Ascending aorta (tissue), 2 donors: ENCODE results near the gene FIG4. TPM values are rescaled to one million over a fixed set of nuclear protein-coding genes. Genes with fewer than 3 reads are reported as not detected.
A peak's percentile ranks its signal among the peaks of the same experiment; 100 is the strongest.

Experiments used
- DNase-seq, 2 donors: peaks; one replicate each; pipeline ENCODE4 v3.0.0-alpha.2; 2019; ENCODE audit warnings: low spot score in 2 of 2
- H3K27ac ChIP-seq, 2 donors: fragments of 200-600 bp; sonication (generic); one replicate each; pipeline ENCODE4 v1.5.1; 2016 to 2017; ENCODE audit warnings: mild to moderate bottlenecking in 1 of 2
- H3K27me3 ChIP-seq: fragments of 200-600 bp; sonication (generic); one replicate; pipeline ENCODE4 v1.5.1; 2017
- H3K36me3 ChIP-seq, 2 donors: fragments of 200-600 bp; sonication (generic); one replicate each; pipeline ENCODE4 v1.5.1; 2016
- H3K4me1 ChIP-seq, 2 donors: fragments of 200-600 bp; sonication (generic); one replicate each; pipeline ENCODE4 v1.5.1; 2016 to 2017; ENCODE audit warnings: mild to moderate bottlenecking in 1 of 2
- H3K4me3 ChIP-seq, 2 donors: fragments of 200-600 bp; sonication (generic); one replicate each; pipeline ENCODE4 v1.5.1; 2016 to 2017; ENCODE audit warnings: mild to moderate bottlenecking in 1 of 2
- H3K9me3 ChIP-seq, 2 donors: fragments of 200-600 bp; sonication (generic); one replicate each; pipeline ENCODE4 v1.5.1; 2016
- CTCF ChIP-seq, 3 experiments: fragments of 200-600 bp in 2 of 3; fragments of 450-650 bp in 1 of 3; sonication (generic) in 2 of 3; IDR thresholded peaks; one replicate each; pipeline ENCODE4 v1.5.1; 2016 to 2019; ENCODE audit warnings: antibody characterized with exemption in 3 of 3, mild to moderate bottlenecking in 1 of 3, moderate library complexity in 1 of 3
- intact Hi-C: fragments of 100-400 bp; cut with DNase I; formaldehyde crosslinking; loops from one replicate; pipeline ENCODE4 v1.15.1; 2023
- total RNA-seq: library from RNA; depleted of rRNA; stranded (reverse); fragments of >200 nt; gene quantifications from one replicate; pipeline ENCODE4 v1.1.0, GENCODE V29; 2016

The FIG4 gene
- total RNA-seq, 1 donor from 2014 or later = 27.9 TPM

- intact Hi-C loops = no loop called here
These were observed 24.5 kb downstream of the FIG4 start for GRCh38 chr6:109715616-109716015.

DNA sequence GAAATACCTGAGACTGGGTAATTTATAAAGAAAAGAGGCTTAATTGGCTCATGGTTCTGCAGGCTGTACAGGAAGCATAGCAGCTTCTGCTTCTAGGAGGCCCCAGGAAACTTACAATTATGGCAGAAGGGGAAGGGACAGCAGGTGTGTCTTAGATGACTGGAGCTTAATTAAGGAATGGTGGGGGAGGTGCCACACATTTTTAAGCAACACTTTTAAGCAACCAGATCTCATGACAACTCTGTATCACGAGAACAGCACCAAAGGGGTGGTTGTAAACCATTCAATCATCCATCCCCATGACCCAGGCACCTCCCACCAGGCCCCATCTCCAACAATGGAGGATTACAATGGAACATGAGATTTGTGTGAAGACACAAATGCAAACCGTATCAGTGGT, 26.9 kb downstream of the FIG4 start:
- TF ChIP-seq CTCF (IDR thresholded peaks at IDR 0.05) = no peak
- DNase-seq = no peak
- peaks cover 0 to 16% of the 10 kb centered on the region in 2 donors for H3K36me3 ChIP-seq
- no peaks in the 10 kb centered on the region for H3K27me3 ChIP-seq
- H3K4me1 ChIP-seq = peaks cover 0 to 15% of the 10 kb centered on the region in 2 donors
- no peaks in the 10 kb centered on the region for H3K9me3 ChIP-seq
- no peak overlapping the region for H3K27ac ChIP-seq
- intact Hi-C loops = no loop called here
- H3K4me3 ChIP-seq = no peak overlapping the region

More at GRCh38 chr6:109715616-109716015, 24.5 kb downstream of the FIG4 start:
- Histone ChIP-seq H3K9me3 (no peaks in the 10 kb centered on the region), H3K36me3 (peaks cover 0 to 16% of the 10 kb centered on the region in 2 donors), H3K27ac (no peak overlapping the region), H3K27me3 (no peaks in the 10 kb centered on the region), H3K4me3 (no peak overlapping the region), H3K4me1 (no peaks in the 10 kb centered on the region)
- TF ChIP-seq CTCF (IDR thresholded peaks at IDR 0.05) = no peak
- no peak for DNase-seq

- H3K27me3 ChIP-seq = no peaks in the 10 kb centered on the region
- DNase-seq = no peak
- H3K4me1 ChIP-seq = peaks cover 0 to 17% of the 10 kb centered on the region in 2 donors
- TF ChIP-seq CTCF (IDR thresholded peaks at IDR 0.05) = no peak
- H3K4me3 ChIP-seq = no peak overlapping the region
- H3K27ac ChIP-seq = no peak overlapping the region
- intact Hi-C loops = no loop called here
- H3K9me3 ChIP-seq = no peaks in the 10 kb centered on the region
- peaks cover 0 to 16% of the 10 kb centered on the region in 2 donors for H3K36me3 ChIP-seq
These were observed 27.9 kb downstream of the FIG4 start for GRCh38 chr6:109718991-109719390.

GRCh38 chr6:109720311-109720710, 29.2 kb downstream of the FIG4 start:
- Histone ChIP-seq H3K9me3 (no peaks in the 10 kb centered on the region), H3K36me3 (peaks cover 0 to 16% of the 10 kb centered on the region in 2 donors), H3K27me3 (no peaks in the 10 kb centered on the region), H3K4me1 (peaks cover 0 to 17% of the 10 kb centered on the region in 2 donors), H3K4me3 (no peak overlapping the region), H3K27ac (no peak overlapping the region)
- no peak for DNase-seq
- intact Hi-C loops = no loop called here
- TF ChIP-seq CTCF (IDR thresholded peaks at IDR 0.05) = no peak

GRCh38 chr6:109722011-109722410, 30.9 kb downstream of the FIG4 start:
- TF ChIP-seq CTCF (IDR thresholded peaks at IDR 0.05) = no peak
- Histone ChIP-seq H3K36me3 (peaks cover 0 to 16% of the 10 kb centered on the region in 2 donors), H3K9me3 (no peaks in the 10 kb centered on the region), H3K27me3 (no peaks in the 10 kb centered on the region), H3K4me1 (peaks cover 0 to 17% of the 10 kb centered on the region in 2 donors), H3K27ac (peak overlapping the region; percentile 82), H3K4me3 (no peak overlapping the region)
- DNase-seq = no peak
- intact Hi-C loops = no loop called here
